ENCODE data around the gene ARID1B.

Gene ARID1B

DNA sequence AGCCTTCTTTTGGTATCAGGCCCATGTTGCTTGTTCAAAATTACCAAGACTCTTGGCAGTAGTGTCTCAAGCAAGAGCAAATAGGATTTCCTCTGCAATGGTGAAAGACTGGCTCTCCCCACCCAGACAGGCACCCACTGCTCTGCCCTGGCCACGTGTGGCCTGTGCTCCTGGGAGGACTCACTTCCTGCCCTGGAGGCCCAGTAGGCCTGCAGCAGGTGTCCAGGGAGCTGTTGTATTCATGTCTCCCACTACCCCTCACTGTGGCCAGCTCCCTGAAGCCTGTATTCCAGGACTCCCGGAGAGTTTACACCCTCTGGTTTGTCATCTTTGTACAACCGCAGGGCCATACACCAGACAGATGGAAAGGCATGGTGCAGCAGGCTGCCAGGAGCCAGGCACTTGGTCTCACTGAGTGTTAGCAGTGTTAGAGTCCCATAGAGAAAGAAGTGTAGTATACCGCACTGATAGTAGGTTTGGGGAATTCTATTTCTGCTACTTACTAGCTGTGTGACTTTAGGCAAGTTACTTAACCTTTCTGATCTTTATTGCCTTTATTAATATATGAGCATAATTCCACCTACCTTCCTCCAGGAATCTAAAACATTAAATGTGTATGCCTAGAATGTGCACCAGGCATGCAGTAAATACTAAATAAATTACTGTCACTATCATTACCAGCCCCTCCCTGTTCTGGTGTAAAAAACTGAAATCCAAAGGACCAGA is 386.4 kb downstream of the ARID1B start:
- TF ChIP-seq TAF1 (IDR thresholded peaks at IDR 0.05; ENCODE audit: borderline replicate concordance, insufficient read depth, low read length) (no peak), POLR2AphosphoS5 (IDR thresholded peaks at IDR 0.05; ENCODE audit: low read depth, low read length) (no peak), REST (IDR thresholded peaks at IDR 0.05; ENCODE audit: insufficient read depth in 1 of 2, low read depth in 2 of 2, low read length in 2 of 2) (no peak), SIN3A (IDR thresholded peaks at IDR 0.05; ENCODE audit: borderline replicate concordance, insufficient read depth, low read length) (no peak), FOXP2 (optimal IDR thresholded peaks at IDR 0.05; ENCODE audit: borderline replicate concordance, extremely low read depth, extremely low read length, insufficient read depth) (no peak)

DNA sequence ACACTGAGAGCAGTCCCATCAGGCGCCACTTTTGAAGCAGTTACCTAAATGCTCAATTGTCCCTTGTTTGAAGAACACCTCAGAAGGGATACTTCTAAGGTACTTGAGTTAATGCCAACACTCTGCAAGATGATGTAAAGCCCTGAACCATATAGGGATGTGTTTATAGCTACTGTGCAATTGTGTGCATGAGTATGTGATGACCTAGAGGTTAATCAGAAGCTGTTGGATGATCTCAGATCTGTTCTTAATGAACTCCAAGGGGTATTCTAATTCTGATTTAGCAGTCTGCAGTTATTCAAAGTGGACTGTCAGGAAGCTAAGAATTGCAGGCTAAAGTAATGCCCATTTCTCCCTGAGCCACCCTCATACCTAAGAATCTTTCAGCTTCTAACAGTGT is 387.8 kb downstream of the ARID1B start:
- TF ChIP-seq SIN3A (IDR thresholded peaks at IDR 0.05; ENCODE audit: borderline replicate concordance, insufficient read depth, low read length) (no peak), TAF1 (IDR thresholded peaks at IDR 0.05; ENCODE audit: borderline replicate concordance, insufficient read depth, low read length) (no peak), REST (IDR thresholded peaks at IDR 0.05; ENCODE audit: insufficient read depth in 1 of 2, low read depth in 2 of 2, low read length in 2 of 2) (no peak), FOXP2 (optimal IDR thresholded peaks at IDR 0.05; ENCODE audit: borderline replicate concordance, extremely low read depth, extremely low read length, insufficient read depth) (no peak), POLR2AphosphoS5 (IDR thresholded peaks at IDR 0.05; ENCODE audit: low read depth, low read length) (no peak)

DNA sequence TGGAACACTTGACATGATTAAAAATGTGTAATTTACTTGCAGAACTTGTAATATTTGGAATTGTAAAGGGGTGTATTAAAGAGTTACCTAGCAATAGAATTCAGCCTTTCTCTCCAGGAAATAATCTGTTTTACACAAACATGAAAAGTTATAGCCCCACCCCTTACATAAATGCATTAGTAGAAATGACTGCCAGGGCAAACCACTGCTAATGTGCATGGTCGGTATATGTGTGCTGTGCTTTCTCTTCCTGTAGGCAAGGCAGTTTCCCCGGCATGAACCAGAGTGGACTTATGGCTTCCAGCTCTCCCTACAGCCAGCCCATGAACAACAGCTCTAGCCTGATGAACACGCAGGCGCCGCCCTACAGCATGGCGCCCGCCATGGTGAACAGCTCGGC is 389.6 kb downstream of the ARID1B start:
- no peak for TF ChIP-seq REST (IDR thresholded peaks at IDR 0.05; ENCODE audit: insufficient read depth in 1 of 2, low read depth in 2 of 2, low read length in 2 of 2)
- no peak for TF ChIP-seq TAF1 (IDR thresholded peaks at IDR 0.05; ENCODE audit: borderline replicate concordance, insufficient read depth, low read length)
- no peak for TF ChIP-seq FOXP2 (optimal IDR thresholded peaks at IDR 0.05; ENCODE audit: borderline replicate concordance, extremely low read depth, extremely low read length, insufficient read depth)
- no peak for TF ChIP-seq SIN3A (IDR thresholded peaks at IDR 0.05; ENCODE audit: borderline replicate concordance, insufficient read depth, low read length)
- no peak for TF ChIP-seq POLR2AphosphoS5 (IDR thresholded peaks at IDR 0.05; ENCODE audit: low read depth, low read length)

DNA sequence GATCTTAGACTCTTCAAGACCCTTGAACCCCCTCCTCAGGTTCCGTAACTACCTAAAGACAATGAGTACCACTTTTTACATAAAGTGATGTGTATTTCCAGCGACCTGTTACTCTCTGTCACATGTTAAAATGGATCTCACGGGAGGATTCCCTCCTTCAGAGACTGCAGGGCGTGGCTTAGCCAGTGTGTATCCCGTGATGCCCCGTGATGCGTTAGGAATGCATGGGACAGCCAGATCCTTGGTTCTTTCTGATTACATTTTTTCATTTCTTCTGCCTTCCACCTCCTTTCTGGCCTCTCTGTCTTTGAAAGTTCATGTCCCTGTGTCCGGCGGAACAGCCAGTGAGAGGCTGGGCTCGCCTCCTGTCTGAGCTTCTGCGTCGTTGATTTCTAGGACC is 390.7 kb downstream of the ARID1B start:
- TF ChIP-seq FOXP2 (optimal IDR thresholded peaks at IDR 0.05; ENCODE audit: borderline replicate concordance, extremely low read depth, extremely low read length, insufficient read depth) = no peak
- no peak for TF ChIP-seq TAF1 (IDR thresholded peaks at IDR 0.05; ENCODE audit: borderline replicate concordance, insufficient read depth, low read length)
- no peak for TF ChIP-seq REST (IDR thresholded peaks at IDR 0.05; ENCODE audit: insufficient read depth in 1 of 2, low read depth in 2 of 2, low read length in 2 of 2)
- no peak for TF ChIP-seq SIN3A (IDR thresholded peaks at IDR 0.05; ENCODE audit: borderline replicate concordance, insufficient read depth, low read length)
- no peak for TF ChIP-seq POLR2AphosphoS5 (IDR thresholded peaks at IDR 0.05; ENCODE audit: low read depth, low read length)
